Measurements from ENCODE around the gene SLC25A27. TPM values are rescaled to one million over a fixed set of nuclear protein-coding genes. Genes with fewer than 3 reads are reported as not detected.

The SLC25A27 gene
- polyA plus RNA-seq, 1 donor (not counting 4 experiments of a cell fraction or from before 2014, with no cell fraction given) = 10.4 TPM

- Histone ChIP-seq H3K79me2 (ENCODE audit: control insufficient read depth, insufficient read depth, low read length) (no peaks in the 10 kb centered on the region), H4K20me1 (ENCODE audit: control insufficient read depth, extremely low read depth, insufficient read depth, low read length) (no peaks in the 10 kb centered on the region), H3K9me3 (ENCODE audit: control insufficient read depth, low read depth, low read length) (no peaks in the 10 kb centered on the region), H3K27me3 (ENCODE audit: control insufficient read depth, extremely low read depth, insufficient read depth, low read length) (no peaks in the 10 kb centered on the region), H3K9ac (ENCODE audit: control insufficient read depth, extremely low read depth, insufficient read depth, low read length) (no peak overlapping the region), H3K36me3 (ENCODE audit: control insufficient read depth in 2 of 2, extremely low read depth in 1 of 2, insufficient read depth in 2 of 2, low read length in 2 of 2) (no peaks in the 10 kb centered on the region), H3K4me2 (ENCODE audit: control insufficient read depth, extremely low read depth, insufficient read depth, low read depth, low read length) (no peak overlapping the region), H3K4me1 (ENCODE audit: control insufficient read depth, extremely low read depth, insufficient read depth, low read length) (no peaks in the 10 kb centered on the region), H3K27ac (ENCODE audit: control insufficient read depth, insufficient read depth, low read length) (no peak overlapping the region), H3K4me3 (ENCODE audit: control insufficient read depth in 2 of 3, extremely low read depth in 1 of 3, insufficient read depth in 2 of 3, low read depth in 1 of 3, low read length in 3 of 3) (no peak overlapping the region), H2AFZ (ENCODE audit: control insufficient read depth, low read length) (no peak overlapping the region), H3K9me1 (ENCODE audit: control insufficient read depth, extremely low read depth, insufficient read depth, low read length) (no peaks in the 10 kb centered on the region)
- TF ChIP-seq CTCF (optimal IDR thresholded peaks at IDR 0.05 in 1 of 3, IDR thresholded peaks at IDR 0.05 in 1 of 3, conservative IDR thresholded peaks at IDR 0.05 in 1 of 3; ENCODE audit: extremely low read depth in 1 of 3, insufficient read depth in 2 of 3, low read length in 3 of 3) (no peak), EZH2 (IDR thresholded peaks at IDR 0.05; ENCODE audit: low read length) (no peak)
- no peak for DNase-seq (ENCODE audit: low read depth, low spot score)
- no peak for FAIRE-seq
- dilution Hi-C loops (cut with MboI; ENCODE audit: extremely low pct_ligation_motif_present, low sequenced_read_pairs) = no loop called here
These were observed 37.5 kb downstream of the SLC25A27 start for GRCh38 chr6:46690141-46690755.

GRCh38 chr6:46690911-46691451 is 38.2 kb downstream of the SLC25A27 start:
- TF ChIP-seq CTCF (optimal IDR thresholded peaks at IDR 0.05 in 1 of 3, IDR thresholded peaks at IDR 0.05 in 1 of 3, conservative IDR thresholded peaks at IDR 0.05 in 1 of 3; ENCODE audit: extremely low read depth in 1 of 3, insufficient read depth in 2 of 3, low read length in 3 of 3) = no peak
- TF ChIP-seq EZH2 (IDR thresholded peaks at IDR 0.05; ENCODE audit: low read length) = no peak
- Histone ChIP-seq H3K4me1 (ENCODE audit: control insufficient read depth, extremely low read depth, insufficient read depth, low read length) (no peaks in the 10 kb centered on the region), H3K9me3 (ENCODE audit: control insufficient read depth, low read depth, low read length) (no peaks in the 10 kb centered on the region), H4K20me1 (ENCODE audit: control insufficient read depth, extremely low read depth, insufficient read depth, low read length) (no peaks in the 10 kb centered on the region), H3K27me3 (ENCODE audit: control insufficient read depth, extremely low read depth, insufficient read depth, low read length) (no peaks in the 10 kb centered on the region), H3K9me1 (ENCODE audit: control insufficient read depth, extremely low read depth, insufficient read depth, low read length) (no peaks in the 10 kb centered on the region), H3K79me2 (ENCODE audit: control insufficient read depth, insufficient read depth, low read length) (no peaks in the 10 kb centered on the region), H3K4me3 (ENCODE audit: control insufficient read depth in 2 of 3, extremely low read depth in 1 of 3, insufficient read depth in 2 of 3, low read depth in 1 of 3, low read length in 3 of 3) (no peak overlapping the region), H2AFZ (ENCODE audit: control insufficient read depth, low read length) (no peak overlapping the region), H3K27ac (ENCODE audit: control insufficient read depth, insufficient read depth, low read length) (no peak overlapping the region), H3K36me3 (ENCODE audit: control insufficient read depth in 2 of 2, extremely low read depth in 1 of 2, insufficient read depth in 2 of 2, low read length in 2 of 2) (no peaks in the 10 kb centered on the region), H3K9ac (ENCODE audit: control insufficient read depth, extremely low read depth, insufficient read depth, low read length) (no peak overlapping the region), H3K4me2 (ENCODE audit: control insufficient read depth, extremely low read depth, insufficient read depth, low read depth, low read length) (no peak overlapping the region)
- dilution Hi-C loops (cut with MboI; ENCODE audit: extremely low pct_ligation_motif_present, low sequenced_read_pairs) = no loop called here
- FAIRE-seq (no peak), DNase-seq (ENCODE audit: low read depth, low spot score) (no peak)

Data from keratinocyte (primary cell).